Esophagus muscularis mucosa (tissue), 4 donors: Measurements from ENCODE around the gene GAMT. TPM values are rescaled to one million over a fixed set of nuclear protein-coding genes. Genes with fewer than 3 reads are reported as not detected.

Source experiments
- DNase-seq: peaks from one replicate; pipeline ENCODE4 v3.0.0-alpha.2; 2017; ENCODE audit errors: extremely low spot score
- H3K27ac ChIP-seq, 4 donors: fragments of 200-600 bp; sonication (generic); replicated peaks in 1 of 4; 1 replicate in 3 of 4; 2 replicates in 1 of 4; pipeline ENCODE4 v1.5.1; 2016 to 2019; ENCODE audit warnings: mild to moderate bottlenecking in 1 of 4
- H3K27me3 ChIP-seq, 4 donors: fragments of 200-600 bp; sonication (generic); one replicate each; pipeline versions ENCODE4 v1.5.1 to v1.6.0; 2016 to 2019
- H3K36me3 ChIP-seq, 4 donors: fragments of 200-600 bp; sonication (generic); one replicate each; pipeline ENCODE4 v1.5.1; 2016 to 2019
- H3K4me1 ChIP-seq, 4 donors: fragments of 200-600 bp; sonication (generic); one replicate each; pipeline ENCODE4 v1.5.1; 2016 to 2019
- H3K4me3 ChIP-seq, 4 donors: fragments of 200-600 bp; sonication (generic); 1 replicate in 2 of 4; 2 replicates in 2 of 4; pipeline ENCODE4 v1.5.1; 2016 to 2019; ENCODE audit warnings: mild to moderate bottlenecking in 4 of 4, moderate library complexity in 1 of 4
- H3K9me3 ChIP-seq, 4 donors: fragments of 200-600 bp; sonication (generic); 1 replicate in 3 of 4; 2 replicates in 1 of 4; pipeline ENCODE4 v1.5.1; 2016 to 2019
- EP300 ChIP-seq: sonication (generic); formaldehyde crosslinking; IDR thresholded peaks from one replicate; pipeline ENCODE4 v1.6.1; 2017; ENCODE audit warnings: antibody characterized with exemption
- POLR2A ChIP-seq: fragments of 450-650 bp; IDR thresholded peaks from one replicate; pipeline ENCODE4 v1.6.1; 2017; ENCODE audit warnings: antibody characterized with exemption, moderate library complexity, mild to moderate bottlenecking, low read depth
- POLR2AphosphoS5 ChIP-seq, 2 donors: sonication (generic); formaldehyde crosslinking; IDR thresholded peaks; one replicate each; pipeline ENCODE4 v1.6.1; 2017; ENCODE audit warnings: antibody characterized with exemption in 2 of 2
- WGBS: methylation state at CpG from one replicate; pipeline ENCODE4 v1.1.5; 2018; 5-methylcytosine and 5-hydroxymethylcytosine counted together
- intact Hi-C: fragments of 100-400 bp; cut with DNase I; formaldehyde crosslinking; loops from one replicate; pipeline ENCODE4 v1.15.1; 2023
- total RNA-seq, 4 donors: library from RNA; depleted of rRNA; stranded (reverse); fragments of >200 nt; gene quantifications; one replicate each; pipeline versions ENCODE4 v1.1.0 to v1.2.1, GENCODE V29; 2016
- TF ChIP-seq, protein P1 (sequence below), 3 experiments: fragments of 200-600 bp in 2 of 3; fragments of 450-650 bp in 1 of 3; sonication (generic) in 2 of 3; IDR thresholded peaks; one replicate each; pipeline ENCODE4 v1.5.1; 2017 to 2019; ENCODE audit warnings: antibody characterized with exemption in 3 of 3, mild to moderate bottlenecking in 2 of 3, moderate library complexity in 1 of 3

GAMT gene
- total RNA-seq, 4 donors from 2014 or later: 5.8 to 13.4 (median 11.9) TPM

DNA sequence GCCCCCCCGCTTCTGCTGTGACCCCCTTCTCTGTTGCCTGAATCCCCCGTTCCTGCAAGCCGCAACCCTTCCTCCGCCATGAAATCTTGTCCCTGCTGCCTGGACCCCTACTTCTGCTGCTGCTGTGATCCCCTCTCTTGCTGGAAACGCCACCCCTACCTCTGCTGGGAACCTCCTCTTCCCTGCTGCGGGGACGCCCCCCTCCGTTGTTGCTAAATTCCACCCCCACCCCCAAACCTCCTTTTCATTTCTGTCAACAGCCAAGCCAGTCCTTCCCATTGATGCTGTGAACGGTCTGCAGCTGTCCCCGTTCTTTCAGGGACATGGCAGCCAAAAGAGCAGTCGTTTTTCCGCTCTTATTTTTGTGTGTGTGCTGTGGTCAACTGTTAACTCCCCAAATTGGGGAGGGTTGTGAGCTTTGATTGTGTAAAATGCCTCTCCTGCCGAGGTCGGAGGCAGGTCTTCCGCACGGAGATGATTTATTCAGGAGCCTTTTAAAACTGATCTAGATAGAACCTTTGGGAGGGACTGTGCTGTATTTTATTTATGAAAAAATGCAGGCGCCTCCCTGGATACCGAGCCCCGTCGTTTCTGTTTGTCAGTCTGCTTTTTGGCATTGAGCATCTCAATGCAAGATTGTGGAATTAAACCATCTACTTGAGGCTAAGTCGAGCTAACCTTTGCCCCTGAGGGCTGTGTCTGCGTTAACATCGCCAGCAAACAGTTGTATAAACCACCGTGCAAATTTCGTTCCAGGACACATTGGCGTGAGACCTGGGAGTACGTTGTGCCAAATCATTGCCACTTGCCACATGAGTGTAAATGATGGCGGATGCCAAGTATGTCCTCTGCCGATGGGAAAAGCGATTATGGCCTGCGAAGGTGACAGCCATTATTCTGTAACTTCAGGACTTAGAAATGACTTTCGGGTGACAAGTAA, 45.5 kb downstream of the GAMT start:
- peaks cover 9 to 38% (median 33%) of the 10 kb centered on the region in 4 donors for H3K36me3 ChIP-seq
- intact Hi-C loops: no loop called here
- TF ChIP-seq, protein P1, sequence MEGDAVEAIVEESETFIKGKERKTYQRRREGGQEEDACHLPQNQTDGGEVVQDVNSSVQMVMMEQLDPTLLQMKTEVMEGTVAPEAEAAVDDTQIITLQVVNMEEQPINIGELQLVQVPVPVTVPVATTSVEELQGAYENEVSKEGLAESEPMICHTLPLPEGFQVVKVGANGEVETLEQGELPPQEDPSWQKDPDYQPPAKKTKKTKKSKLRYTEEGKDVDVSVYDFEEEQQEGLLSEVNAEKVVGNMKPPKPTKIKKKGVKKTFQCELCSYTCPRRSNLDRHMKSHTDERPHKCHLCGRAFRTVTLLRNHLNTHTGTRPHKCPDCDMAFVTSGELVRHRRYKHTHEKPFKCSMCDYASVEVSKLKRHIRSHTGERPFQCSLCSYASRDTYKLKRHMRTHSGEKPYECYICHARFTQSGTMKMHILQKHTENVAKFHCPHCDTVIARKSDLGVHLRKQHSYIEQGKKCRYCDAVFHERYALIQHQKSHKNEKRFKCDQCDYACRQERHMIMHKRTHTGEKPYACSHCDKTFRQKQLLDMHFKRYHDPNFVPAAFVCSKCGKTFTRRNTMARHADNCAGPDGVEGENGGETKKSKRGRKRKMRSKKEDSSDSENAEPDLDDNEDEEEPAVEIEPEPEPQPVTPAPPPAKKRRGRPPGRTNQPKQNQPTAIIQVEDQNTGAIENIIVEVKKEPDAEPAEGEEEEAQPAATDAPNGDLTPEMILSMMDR (IDR thresholded peaks at IDR 0.05): no peak
- no peak for TF ChIP-seq POLR2AphosphoS5 (IDR thresholded peaks at IDR 0.05)
- no peak for TF ChIP-seq POLR2A
- TF ChIP-seq EP300: no peak
- peaks cover 17 to 38% (median 36%) of the 10 kb centered on the region in 4 donors for H3K4me1 ChIP-seq
- 17% methylated on average over 32 of the region's 32 CpGs for WGBS
- DNase-seq: no peak
- no peaks in the 10 kb centered on the region for H3K27me3 ChIP-seq
- no peaks in the 10 kb centered on the region for H3K9me3 ChIP-seq
- H3K4me3 ChIP-seq: peak overlapping the region; percentile 78 to 94 (median 92)
- peak overlapping the region; percentile 93 to 97 (median 95) for H3K27ac ChIP-seq

DNA sequence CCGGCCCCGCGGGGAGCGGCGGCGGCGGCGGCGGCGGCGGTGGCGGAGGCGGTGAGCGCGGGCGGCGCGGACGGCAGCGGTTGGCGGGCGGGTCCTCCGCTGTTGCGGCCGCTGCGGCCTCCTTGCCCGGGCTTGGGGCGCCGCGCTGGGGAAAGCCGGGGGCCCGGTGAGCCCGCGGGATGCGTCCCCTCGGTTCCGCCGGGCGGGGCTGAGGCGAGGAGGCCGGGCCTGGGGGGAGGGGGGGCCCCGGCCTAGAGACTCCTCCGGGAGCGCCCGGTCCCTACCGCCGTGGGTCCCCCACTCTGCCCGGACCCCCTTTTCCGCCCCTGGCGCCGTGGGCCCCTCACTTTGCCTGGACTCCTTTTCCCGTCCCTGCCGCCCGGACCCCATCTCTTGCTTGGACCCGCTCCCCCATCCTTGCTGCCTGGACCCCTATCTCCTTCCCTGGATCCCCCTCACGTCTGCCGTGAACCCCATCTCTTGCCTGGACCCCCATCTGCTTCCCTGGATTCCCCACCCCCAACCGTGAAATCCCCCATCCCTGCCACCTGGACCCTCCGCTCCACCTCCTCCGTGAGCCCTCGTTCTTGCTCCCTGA, 46.3 kb downstream of the GAMT start:
- peak overlapping the region; percentile 93 to 97 (median 95) for H3K27ac ChIP-seq
- H3K36me3 ChIP-seq: peaks cover 9 to 30% (median 26%) of the 10 kb centered on the region in 4 donors
- DNase-seq: no peak
- H3K4me3 ChIP-seq: peak overlapping the region; percentile 78 to 94 (median 92)
- peaks cover 10 to 30% (median 29%) of the 10 kb centered on the region in 4 donors for H3K4me1 ChIP-seq
- 0% methylated on average over 10 of the region's 61 CpGs for WGBS
- TF ChIP-seq EP300 (no peak), POLR2A (no peak), POLR2AphosphoS5 (IDR thresholded peaks at IDR 0.05) (no peak)
- TF ChIP-seq, protein P1 (IDR thresholded peaks at IDR 0.05): no peak
- intact Hi-C loops: loop anchor here (1.0 to 5.0 kb wide), 2 partner anchors 28 to 73 kb away; partner anchors contain the start of gene NDUFS7
- no peaks in the 10 kb centered on the region for H3K9me3 ChIP-seq
- no peaks in the 10 kb centered on the region for H3K27me3 ChIP-seq

DNA sequence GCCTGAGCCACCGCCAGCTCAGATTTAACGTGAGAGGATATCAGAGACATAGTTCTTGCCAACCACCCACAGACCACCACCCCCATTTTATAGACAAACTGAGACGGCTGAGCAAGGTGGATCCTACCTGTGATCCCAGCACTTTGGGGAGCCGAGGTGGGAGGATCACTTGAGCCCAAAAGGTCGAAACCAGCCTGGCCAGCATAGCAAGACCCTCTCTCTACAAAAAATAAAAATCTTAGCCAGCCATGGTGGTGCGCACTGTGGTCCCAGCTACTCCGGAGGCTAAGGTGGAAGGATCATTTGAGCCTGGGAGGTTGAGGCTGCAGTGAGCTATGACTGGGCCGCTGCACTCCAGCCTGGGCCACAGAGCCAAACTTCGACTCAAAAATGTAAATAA, 48.2 kb downstream of the GAMT start:
- no peak for DNase-seq
- TF ChIP-seq POLR2AphosphoS5 (IDR thresholded peaks at IDR 0.05) (no peak), EP300 (no peak), POLR2A (no peak)
- TF ChIP-seq, protein P1 (IDR thresholded peaks at IDR 0.05): no peak
- Histone ChIP-seq H3K9me3 (no peaks in the 10 kb centered on the region), H3K4me3 (no peak overlapping the region), H3K27me3 (no peaks in the 10 kb centered on the region), H3K27ac (peak overlapping the region in 1 of 4 donors; percentile 8), H3K36me3 (peaks cover 7 to 11% (median 9%) of the 10 kb centered on the region in 4 donors), H3K4me1 (peaks cover 9 to 30% (median 28%) of the 10 kb centered on the region in 4 donors)
- intact Hi-C loops: loop anchor here (5.0 kb wide), 1 partner anchor 71 kb away; no protein-coding TSS in a partner anchor
- WGBS: 95% methylated on average over 9 of the region's 9 CpGs

DNA sequence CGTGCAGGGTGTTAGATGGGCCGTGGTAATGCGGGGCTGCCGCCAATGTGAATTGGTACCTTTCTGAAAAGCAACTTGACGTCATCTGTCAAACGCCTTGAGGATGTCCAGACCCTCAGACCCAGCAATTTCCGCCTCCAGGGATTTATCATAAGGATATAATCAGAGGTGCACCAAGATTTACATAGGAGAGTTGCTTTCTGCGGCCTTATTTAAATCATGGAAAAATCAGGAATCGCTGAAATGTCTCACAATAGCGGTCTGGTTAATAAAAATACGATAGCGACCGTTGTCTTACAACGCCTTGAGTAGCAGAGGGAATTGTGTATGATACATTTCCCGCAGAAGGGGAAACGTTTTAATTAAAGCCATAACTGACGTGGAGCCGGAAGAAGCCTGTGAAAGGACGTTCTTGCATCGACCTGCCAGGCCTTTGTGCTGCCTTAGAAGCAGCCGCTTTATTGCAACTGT, 49.9 kb downstream of the GAMT start:
- no peak for TF ChIP-seq POLR2AphosphoS5 (IDR thresholded peaks at IDR 0.05)
- TF ChIP-seq, protein P1 (IDR thresholded peaks at IDR 0.05): no peak
- Histone ChIP-seq H3K4me3 (no peak overlapping the region), H3K4me1 (peaks cover 9 to 23% (median 22%) of the 10 kb centered on the region in 4 donors), H3K27ac (no peak overlapping the region), H3K27me3 (no peaks in the 10 kb centered on the region), H3K36me3 (no peaks in the 10 kb centered on the region), H3K9me3 (no peaks in the 10 kb centered on the region)
- intact Hi-C loops: loop anchor here (5.0 kb wide), 1 partner anchor 69 kb away; no protein-coding TSS in a partner anchor
- DNase-seq: no peak
- 76% methylated on average over 21 of the region's 21 CpGs for WGBS
